ENCODE results near the gene KAZN. TPM values are rescaled to one million over a fixed set of nuclear protein-coding genes. Genes with fewer than 3 reads are reported as not detected.

KAZN gene
- total RNA-seq, 2 donors from 2014 or later, result 3.4 to 12.2 TPM

- H3K9me3 ChIP-seq, result no peaks in the 10 kb centered on the region
- intact Hi-C loops (cut with DNase I), result no loop called here
- 36 to 39% methylated on average over 15 of the region's 15 CpGs for WGBS, 2 donors
- H3K27me3 ChIP-seq, result no peaks in the 10 kb centered on the region
- H3K27ac ChIP-seq, result no peak overlapping the region
- ATAC-seq, result no peak
- H3K4me1 ChIP-seq, result peaks cover 10% of the 10 kb centered on the region
- no peak for TF ChIP-seq CTCF (IDR thresholded peaks at IDR 0.05)
- no peak for TF ChIP-seq POLR2A (IDR thresholded peaks at IDR 0.05)
- no peaks in the 10 kb centered on the region for H3K36me3 ChIP-seq (replicated peaks in 1 of 2; ENCODE audit: insufficient read depth in 1 of 2, low read depth in 2 of 2)
- H3K4me3 ChIP-seq, result no peak overlapping the region
- no peak for DNase-seq
Measured at GRCh38 chr1:14759042-14759818, 160.7 kb downstream of the KAZN start.

GRCh38 chr1:14759843-14760242, 161.4 kb downstream of the KAZN start:
- Histone ChIP-seq H3K9me3 (no peaks in the 10 kb centered on the region), H3K27ac (no peak overlapping the region), H3K36me3 (replicated peaks in 1 of 2; ENCODE audit: insufficient read depth in 1 of 2, low read depth in 2 of 2) (no peaks in the 10 kb centered on the region), H3K27me3 (no peaks in the 10 kb centered on the region), H3K4me1 (peaks cover 10% of the 10 kb centered on the region), H3K4me3 (no peak overlapping the region)
- no peak for TF ChIP-seq POLR2A (IDR thresholded peaks at IDR 0.05)
- DNase-seq (no peak), ATAC-seq (no peak)
- 75 to 76% methylated on average over 7 of the region's 7 CpGs for WGBS, 2 donors
- intact Hi-C loops (cut with DNase I), result no loop called here

- no peak for TF ChIP-seq CTCF (IDR thresholded peaks at IDR 0.05)
- TF ChIP-seq POLR2A (IDR thresholded peaks at IDR 0.05), result no peak
- no peaks in the 10 kb centered on the region for H3K9me3 ChIP-seq
- WGBS, 2 donors, result 92% methylated on average over 5 of the region's 5 CpGs
- no peak overlapping the region for H3K27ac ChIP-seq
- intact Hi-C loops (cut with DNase I), result no loop called here
- no peak overlapping the region for H3K4me3 ChIP-seq
- no peaks in the 10 kb centered on the region for H3K36me3 ChIP-seq (replicated peaks in 1 of 2; ENCODE audit: insufficient read depth in 1 of 2, low read depth in 2 of 2)
- peaks cover 10% of the 10 kb centered on the region for H3K4me1 ChIP-seq
- no peak for ATAC-seq
- H3K27me3 ChIP-seq, result no peaks in the 10 kb centered on the region
- no peak for DNase-seq
Measured at GRCh38 chr1:14760780-14761179, 162.3 kb downstream of the KAZN start.

- no peak overlapping the region for H3K4me3 ChIP-seq
- ATAC-seq (no peak), DNase-seq (no peak)
- intact Hi-C loops (cut with DNase I), result no loop called here
- H3K27me3 ChIP-seq, result no peaks in the 10 kb centered on the region
- WGBS, 2 donors, result 71 to 78% methylated on average over 9 of the region's 9 CpGs
- H3K36me3 ChIP-seq (replicated peaks in 1 of 2; ENCODE audit: insufficient read depth in 1 of 2, low read depth in 2 of 2), result no peaks in the 10 kb centered on the region
- H3K4me1 ChIP-seq, result peaks cover 11% of the 10 kb centered on the region
- no peaks in the 10 kb centered on the region for H3K9me3 ChIP-seq
- TF ChIP-seq CTCF (IDR thresholded peaks at IDR 0.05) (no peak), POLR2A (IDR thresholded peaks at IDR 0.05) (no peak)
- no peak overlapping the region for H3K27ac ChIP-seq
Measured at GRCh38 chr1:14761291-14762153, 163.0 kb downstream of the KAZN start.

GRCh38 chr1:14763977-14764376, 165.5 kb downstream of the KAZN start:
- WGBS, 2 donors, result 77 to 82% methylated on average over 7 of the region's 7 CpGs
- intact Hi-C loops (cut with DNase I), result no loop called here
- H3K4me3 ChIP-seq, result no peak overlapping the region
- DNase-seq (no peak), ATAC-seq (no peak)
- no peak overlapping the region for H3K27ac ChIP-seq
- H3K4me1 ChIP-seq, result peaks cover 22% of the 10 kb centered on the region
- TF ChIP-seq CTCF (IDR thresholded peaks at IDR 0.05), result no peak
- no peak for TF ChIP-seq POLR2A (IDR thresholded peaks at IDR 0.05)
- no peaks in the 10 kb centered on the region for H3K27me3 ChIP-seq
- no peaks in the 10 kb centered on the region for H3K9me3 ChIP-seq
- no peaks in the 10 kb centered on the region for H3K36me3 ChIP-seq (replicated peaks in 1 of 2; ENCODE audit: insufficient read depth in 1 of 2, low read depth in 2 of 2)

Measured in body of pancreas (tissue), 4 donors.